Endothelial cell of umbilical vein (primary cell): ENCODE measurements around the gene NDUFS3.

ENCODE experiments used
- EZH2 ChIP-seq: IDR thresholded peaks from 2 replicates; pipeline ENCODE4 v1.6.1; 2012; ENCODE audit warnings: borderline replicate concordance, low read depth, mild to moderate bottlenecking, moderate library complexity, low read length, inconsistent platforms; ENCODE audit not compliant: severe bottlenecking
- TF ChIP-seq, protein P1 (sequence below), 2 donors: IDR thresholded peaks; 1 replicate in 1 of 2; 2 replicates in 1 of 2; pipeline ENCODE4 v1.5.1; 2011; ENCODE audit warnings: low read length in 2 of 2, mild to moderate bottlenecking in 2 of 2, moderate library complexity in 2 of 2, control low read depth in 1 of 2, inconsistent platforms in 1 of 2, low read depth in 1 of 2; ENCODE audit not compliant: insufficient read depth in 1 of 2; ENCODE audit errors: extremely low read depth in 1 of 2

- TF ChIP-seq EZH2 = no peak
- TF ChIP-seq, protein P1, sequence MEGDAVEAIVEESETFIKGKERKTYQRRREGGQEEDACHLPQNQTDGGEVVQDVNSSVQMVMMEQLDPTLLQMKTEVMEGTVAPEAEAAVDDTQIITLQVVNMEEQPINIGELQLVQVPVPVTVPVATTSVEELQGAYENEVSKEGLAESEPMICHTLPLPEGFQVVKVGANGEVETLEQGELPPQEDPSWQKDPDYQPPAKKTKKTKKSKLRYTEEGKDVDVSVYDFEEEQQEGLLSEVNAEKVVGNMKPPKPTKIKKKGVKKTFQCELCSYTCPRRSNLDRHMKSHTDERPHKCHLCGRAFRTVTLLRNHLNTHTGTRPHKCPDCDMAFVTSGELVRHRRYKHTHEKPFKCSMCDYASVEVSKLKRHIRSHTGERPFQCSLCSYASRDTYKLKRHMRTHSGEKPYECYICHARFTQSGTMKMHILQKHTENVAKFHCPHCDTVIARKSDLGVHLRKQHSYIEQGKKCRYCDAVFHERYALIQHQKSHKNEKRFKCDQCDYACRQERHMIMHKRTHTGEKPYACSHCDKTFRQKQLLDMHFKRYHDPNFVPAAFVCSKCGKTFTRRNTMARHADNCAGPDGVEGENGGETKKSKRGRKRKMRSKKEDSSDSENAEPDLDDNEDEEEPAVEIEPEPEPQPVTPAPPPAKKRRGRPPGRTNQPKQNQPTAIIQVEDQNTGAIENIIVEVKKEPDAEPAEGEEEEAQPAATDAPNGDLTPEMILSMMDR (IDR thresholded peaks at IDR 0.05; ENCODE audit: extremely low read depth in 1 of 2, insufficient read depth in 1 of 2, low read depth in 1 of 2, low read length in 2 of 2) = no peak
Observed at GRCh38 chr11:47583844-47584243, 5.0 kb downstream of the NDUFS3 start.
